T-helper 22 cell (primary cell): Measurements from ENCODE around the gene FBXO27.
A peak's percentile ranks its signal among the peaks of the same experiment; 100 is the strongest.
"Not testable (repeated sequence)": the region's sequence is repeated elsewhere in the genome, so short reads cannot be mapped to it uniquely, and the experiment has no call there.

Experiments
- DNase-seq: peaks from one replicate; pipeline ENCODE4 v3.0.0-alpha.2; 2020; ENCODE audit warnings: low read depth

FBXO27 gene

GRCh38 chr19:39032063-39032918, at the start of gene FBXO27:
Gene FBXO27, minus strand, starts transcription at chr19:39032549. Its CDS starts 322 bp downstream, at chr19:39032227.
- no peak for DNase-seq

- no peak for DNase-seq
These were observed 48.1 kb upstream of the FBXO27 start for GRCh38 chr19:39080431-39080830.

- DNase-seq: no peak
These were observed 46.3 kb upstream of the FBXO27 start for GRCh38 chr19:39078436-39079200.

GRCh38 chr19:39077323-39077722, 45.0 kb upstream of the FBXO27 start:
- no peak for DNase-seq

- DNase-seq: no peak
These were observed 42.6 kb upstream of the FBXO27 start for GRCh38 chr19:39074942-39075341.

GRCh38 chr19:39074205-39074692, 41.9 kb upstream of the FBXO27 start:
- no peak for DNase-seq

- no peak for DNase-seq
These were observed 38.5 kb upstream of the FBXO27 start for GRCh38 chr19:39070888-39071287.

- not testable (repeated sequence) for DNase-seq
These were observed 35.9 kb upstream of the FBXO27 start for GRCh38 chr19:39068259-39068658.

GRCh38 chr19:39067104-39067503, 34.8 kb upstream of the FBXO27 start:
- DNase-seq: no peak

GRCh38 chr19:39065928-39066327, 33.6 kb upstream of the FBXO27 start:
- DNase-seq: no peak

- no peak for DNase-seq
These were observed 32.1 kb upstream of the FBXO27 start for GRCh38 chr19:39064405-39064804.

- no peak for DNase-seq
These were observed 27.8 kb upstream of the FBXO27 start for GRCh38 chr19:39060171-39060570.

GRCh38 chr19:39059302-39059701, 27.0 kb upstream of the FBXO27 start:
- DNase-seq: no peak

- no peak for DNase-seq
These were observed 25.3 kb upstream of the FBXO27 start for GRCh38 chr19:39057615-39058014.

- DNase-seq: no peak
These were observed 21.7 kb upstream of the FBXO27 start for GRCh38 chr19:39054091-39054470.

- DNase-seq: no peak
These were observed 21.1 kb upstream of the FBXO27 start for GRCh38 chr19:39053276-39054090.

GRCh38 chr19:39052846-39053245, 20.5 kb upstream of the FBXO27 start:
- DNase-seq: no peak

GRCh38 chr19:39052243-39052746, 19.9 kb upstream of the FBXO27 start:
- DNase-seq: peak; percentile 37

- DNase-seq: no peak
These were observed 14.7 kb upstream of the FBXO27 start for GRCh38 chr19:39047073-39047472.

GRCh38 chr19:39046037-39046821, 13.9 kb upstream of the FBXO27 start:
- DNase-seq: no peak

- DNase-seq: no peak
These were observed 13.2 kb upstream of the FBXO27 start for GRCh38 chr19:39045506-39045905.
